Activated T-helper 2 cell treated with anti-CD3 and anti-CD28 coated beads, Interferon-gamma antibody, Interleukin-2, Interleukin-4, amounts not matched to agents 10 μg/mL and 5 μg/mL and 100 μg/mL, durations not matched to agents 14 hours and 24 hours and 36 hours (primary cell): ENCODE data around the gene SLC36A2. TPM values are rescaled to one million over a fixed set of nuclear protein-coding genes. Genes with fewer than 3 reads are reported as not detected.
"Not testable (repeated sequence)": the region's sequence is repeated elsewhere in the genome, so short reads cannot be mapped to it uniquely, and the experiment has no call there.

Experiments
- DNase-seq: peaks from one replicate; pipeline ENCODE4 v3.0.0; 2021; ENCODE audit warnings: low spot score
- H3K27ac Mint-ChIP-seq: one replicate; pipeline ENCODE4 v1.8.0; 2021; ENCODE audit warnings: mixed read lengths
- H3K27me3 Mint-ChIP-seq: one replicate; pipeline ENCODE4 v1.8.0; 2021; ENCODE audit warnings: low read depth, mixed read lengths
- H3K36me3 Mint-ChIP-seq: one replicate; pipeline ENCODE4 v1.8.0; 2021; ENCODE audit warnings: low read depth, mixed read lengths
- H3K4me1 Mint-ChIP-seq: one replicate; pipeline ENCODE4 v1.8.0; 2021; ENCODE audit warnings: low read depth, mixed read lengths
- H3K4me3 Mint-ChIP-seq: one replicate; pipeline ENCODE4 v1.8.0; 2021; ENCODE audit warnings: low read depth, mild to moderate bottlenecking, moderate library complexity, mixed read lengths
- H3K9me3 Mint-ChIP-seq: one replicate; pipeline ENCODE4 v1.8.0; 2021; ENCODE audit warnings: mixed read lengths
- intact Hi-C: fragments of 100-400 bp; cut with micrococcal nuclease; formaldehyde crosslinking; loops from one replicate; pipeline ENCODE4 v1.15.1; 2023
- total RNA-seq: library from RNA; stranded (reverse); gene quantifications from 2 replicates; pipeline ENCODE4 v1.2.3, GENCODE V29; 2022

Gene SLC36A2
- not detected in 2 replicates for total RNA-seq

GRCh38 chr5:151347369-151347768 lies at the start of gene SLC36A2:
TSS of gene SLC36A2 (minus strand) at chr5:151347559. CDS start at chr5:151347460, 99 bp downstream.
- H3K36me3 Mint-ChIP-seq, result no peaks in the 10 kb centered on the region

GRCh38 chr5:151388960-151389359 lies 41.6 kb upstream of the SLC36A2 start:
- peaks cover 3% of the 10 kb centered on the region for H3K27me3 Mint-ChIP-seq
- no peaks in the 10 kb centered on the region for H3K36me3 Mint-ChIP-seq
- no peak for DNase-seq
- H3K9me3 Mint-ChIP-seq, result no peaks in the 10 kb centered on the region
- intact Hi-C loops, result no loop called here
- no peaks in the 10 kb centered on the region for H3K4me1 Mint-ChIP-seq
- H3K27ac Mint-ChIP-seq, result no peak overlapping the region
- H3K4me3 Mint-ChIP-seq, result no peak overlapping the region

More at GRCh38 chr5:151347369-151347768, at the start of gene SLC36A2:
- intact Hi-C loops, result no loop called here
- H3K9me3 Mint-ChIP-seq, result no peaks in the 10 kb centered on the region
- no peak within 1 kb of the TSS for H3K4me3 Mint-ChIP-seq
- no peak for DNase-seq
- no peak within 1 kb of the TSS for H3K27ac Mint-ChIP-seq
- H3K27me3 Mint-ChIP-seq, result peaks cover 19% of the 10 kb centered on the region
- no peaks in the 10 kb centered on the region for H3K4me1 Mint-ChIP-seq

- no peak overlapping the region for H3K4me3 Mint-ChIP-seq
- no peak overlapping the region for H3K27ac Mint-ChIP-seq
- H3K36me3 Mint-ChIP-seq, result no peaks in the 10 kb centered on the region
- DNase-seq, result no peak
- H3K9me3 Mint-ChIP-seq, result no peaks in the 10 kb centered on the region
- H3K4me1 Mint-ChIP-seq, result no peaks in the 10 kb centered on the region
- intact Hi-C loops, result no loop called here
- peaks cover 2% of the 10 kb centered on the region for H3K27me3 Mint-ChIP-seq
Observed at GRCh38 chr5:151384106-151384505, 36.7 kb upstream of the SLC36A2 start.

GRCh38 chr5:151383011-151383410 lies 35.7 kb upstream of the SLC36A2 start:
- peaks cover 1% of the 10 kb centered on the region for H3K27me3 Mint-ChIP-seq
- intact Hi-C loops, result no loop called here
- no peak overlapping the region for H3K27ac Mint-ChIP-seq
- H3K4me1 Mint-ChIP-seq, result no peaks in the 10 kb centered on the region
- no peak for DNase-seq
- no peaks in the 10 kb centered on the region for H3K9me3 Mint-ChIP-seq
- H3K4me3 Mint-ChIP-seq, result no peak overlapping the region
- no peaks in the 10 kb centered on the region for H3K36me3 Mint-ChIP-seq

GRCh38 chr5:151382576-151382975 lies 35.2 kb upstream of the SLC36A2 start:
- Mint-ChIP-seq H3K36me3 (no peaks in the 10 kb centered on the region), H3K27ac (no peak overlapping the region), H3K4me1 (no peaks in the 10 kb centered on the region), H3K9me3 (no peaks in the 10 kb centered on the region), H3K4me3 (no peak overlapping the region), H3K27me3 (no peaks in the 10 kb centered on the region)
- no peak for DNase-seq
- intact Hi-C loops, result no loop called here

GRCh38 chr5:151381899-151382298 lies 34.5 kb upstream of the SLC36A2 start:
- intact Hi-C loops, result no loop called here
- Mint-ChIP-seq H3K27ac (no peak overlapping the region), H3K4me3 (no peak overlapping the region), H3K36me3 (no peaks in the 10 kb centered on the region), H3K9me3 (no peaks in the 10 kb centered on the region), H3K4me1 (no peaks in the 10 kb centered on the region), H3K27me3 (no peaks in the 10 kb centered on the region)
- DNase-seq, result no peak

GRCh38 chr5:151378616-151379015 lies 31.3 kb upstream of the SLC36A2 start:
- Mint-ChIP-seq H3K27ac (no peak overlapping the region), H3K4me3 (no peak overlapping the region), H3K4me1 (no peaks in the 10 kb centered on the region), H3K36me3 (no peaks in the 10 kb centered on the region), H3K27me3 (peaks cover 2% of the 10 kb centered on the region), H3K9me3 (no peaks in the 10 kb centered on the region)
- intact Hi-C loops, result no loop called here
- DNase-seq, result no peak

- Mint-ChIP-seq H3K4me3 (no peak overlapping the region), H3K27ac (no peak overlapping the region), H3K27me3 (peaks cover 3% of the 10 kb centered on the region), H3K9me3 (no peaks in the 10 kb centered on the region), H3K4me1 (no peaks in the 10 kb centered on the region), H3K36me3 (no peaks in the 10 kb centered on the region)
- intact Hi-C loops, result no loop called here
- no peak for DNase-seq
Observed at GRCh38 chr5:151374539-151374938, 27.2 kb upstream of the SLC36A2 start.

- H3K27ac Mint-ChIP-seq, DNase-seq, H3K27me3 Mint-ChIP-seq, intact Hi-C loops, H3K36me3 Mint-ChIP-seq, H3K4me1 Mint-ChIP-seq, H3K4me3 Mint-ChIP-seq: not testable (repeated sequence)
- H3K9me3 Mint-ChIP-seq, result peaks cover 20% of the 10 kb centered on the region
Observed at GRCh38 chr5:151367038-151367437, 19.7 kb upstream of the SLC36A2 start.

- Mint-ChIP-seq H3K27me3 (no peaks in the 10 kb centered on the region), H3K27ac (no peak overlapping the region), H3K36me3 (no peaks in the 10 kb centered on the region), H3K9me3 (peaks cover 24% of the 10 kb centered on the region), H3K4me3 (no peak overlapping the region), H3K4me1 (no peaks in the 10 kb centered on the region)
- no peak for DNase-seq
- intact Hi-C loops, result no loop called here
Observed at GRCh38 chr5:151363673-151364072, 16.3 kb upstream of the SLC36A2 start.

GRCh38 chr5:151362970-151363369 lies 15.6 kb upstream of the SLC36A2 start:
- Mint-ChIP-seq H3K4me1 (no peaks in the 10 kb centered on the region), H3K4me3 (no peak overlapping the region), H3K36me3 (no peaks in the 10 kb centered on the region), H3K27ac (no peak overlapping the region), H3K27me3 (no peaks in the 10 kb centered on the region), H3K9me3 (peaks cover 20% of the 10 kb centered on the region)
- DNase-seq, result no peak
- intact Hi-C loops, result no loop called here

GRCh38 chr5:151359391-151359790 lies 12.0 kb upstream of the SLC36A2 start:
- intact Hi-C loops, result no loop called here

GRCh38 chr5:151357792-151358191 lies 10.4 kb upstream of the SLC36A2 start:
- Mint-ChIP-seq H3K27me3 (no peaks in the 10 kb centered on the region), H3K4me3 (no peak overlapping the region), H3K36me3 (no peaks in the 10 kb centered on the region), H3K9me3 (peaks cover 7% of the 10 kb centered on the region), H3K27ac (no peak overlapping the region), H3K4me1 (no peaks in the 10 kb centered on the region)
- DNase-seq, result no peak
- intact Hi-C loops, result no loop called here

More at GRCh38 chr5:151359391-151359790, 12.0 kb upstream of the SLC36A2 start:
- Mint-ChIP-seq H3K4me1 (no peaks in the 10 kb centered on the region), H3K27ac (no peak overlapping the region), H3K27me3 (no peaks in the 10 kb centered on the region), H3K9me3 (peaks cover 7% of the 10 kb centered on the region), H3K4me3 (no peak overlapping the region), H3K36me3 (no peaks in the 10 kb centered on the region)
- DNase-seq, result no peak

GRCh38 chr5:151357097-151357496 lies 9.7 kb upstream of the SLC36A2 start:
- no peak for DNase-seq
- no peaks in the 10 kb centered on the region for H3K36me3 Mint-ChIP-seq
- no peaks in the 10 kb centered on the region for H3K4me1 Mint-ChIP-seq
- no peak overlapping the region for H3K27ac Mint-ChIP-seq
- H3K27me3 Mint-ChIP-seq, result peaks cover 2% of the 10 kb centered on the region
- H3K4me3 Mint-ChIP-seq, result no peak overlapping the region
- intact Hi-C loops, result no loop called here
- H3K9me3 Mint-ChIP-seq, result peaks cover 4% of the 10 kb centered on the region
